GM12873 (cell line): ENCODE measurements around the gene RSF1.

Source experiments
- TF ChIP-seq, protein P1 (sequence below): IDR thresholded peaks from 2 replicates; pipeline ENCODE4 v1.5.1; 2012; ENCODE audit warnings: low read depth, mild to moderate bottlenecking, moderate library complexity, low read length, control low read depth; ENCODE audit not compliant: insufficient read depth; ENCODE audit errors: missing control alignments

RSF1 gene

DNA sequence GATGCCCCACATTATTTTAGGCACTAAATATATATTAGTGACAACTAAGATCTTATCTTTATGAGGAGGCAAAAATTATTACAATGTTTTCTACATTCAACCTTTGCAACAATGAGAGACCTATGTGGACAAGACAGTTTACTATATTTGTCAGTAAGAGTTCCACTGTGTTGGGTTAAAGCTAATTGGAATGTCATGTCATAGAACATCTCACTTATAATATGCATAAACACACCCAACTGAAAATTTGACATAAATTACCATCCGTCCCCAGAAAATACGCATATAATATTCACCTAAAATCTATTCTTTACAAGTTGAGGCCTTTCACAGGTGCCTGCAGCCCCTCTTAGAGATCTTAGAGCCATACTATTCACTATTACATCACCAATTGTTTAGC, 84.0 kb downstream of the RSF1 start:
- TF ChIP-seq, protein P1, sequence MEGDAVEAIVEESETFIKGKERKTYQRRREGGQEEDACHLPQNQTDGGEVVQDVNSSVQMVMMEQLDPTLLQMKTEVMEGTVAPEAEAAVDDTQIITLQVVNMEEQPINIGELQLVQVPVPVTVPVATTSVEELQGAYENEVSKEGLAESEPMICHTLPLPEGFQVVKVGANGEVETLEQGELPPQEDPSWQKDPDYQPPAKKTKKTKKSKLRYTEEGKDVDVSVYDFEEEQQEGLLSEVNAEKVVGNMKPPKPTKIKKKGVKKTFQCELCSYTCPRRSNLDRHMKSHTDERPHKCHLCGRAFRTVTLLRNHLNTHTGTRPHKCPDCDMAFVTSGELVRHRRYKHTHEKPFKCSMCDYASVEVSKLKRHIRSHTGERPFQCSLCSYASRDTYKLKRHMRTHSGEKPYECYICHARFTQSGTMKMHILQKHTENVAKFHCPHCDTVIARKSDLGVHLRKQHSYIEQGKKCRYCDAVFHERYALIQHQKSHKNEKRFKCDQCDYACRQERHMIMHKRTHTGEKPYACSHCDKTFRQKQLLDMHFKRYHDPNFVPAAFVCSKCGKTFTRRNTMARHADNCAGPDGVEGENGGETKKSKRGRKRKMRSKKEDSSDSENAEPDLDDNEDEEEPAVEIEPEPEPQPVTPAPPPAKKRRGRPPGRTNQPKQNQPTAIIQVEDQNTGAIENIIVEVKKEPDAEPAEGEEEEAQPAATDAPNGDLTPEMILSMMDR = no peak

DNA sequence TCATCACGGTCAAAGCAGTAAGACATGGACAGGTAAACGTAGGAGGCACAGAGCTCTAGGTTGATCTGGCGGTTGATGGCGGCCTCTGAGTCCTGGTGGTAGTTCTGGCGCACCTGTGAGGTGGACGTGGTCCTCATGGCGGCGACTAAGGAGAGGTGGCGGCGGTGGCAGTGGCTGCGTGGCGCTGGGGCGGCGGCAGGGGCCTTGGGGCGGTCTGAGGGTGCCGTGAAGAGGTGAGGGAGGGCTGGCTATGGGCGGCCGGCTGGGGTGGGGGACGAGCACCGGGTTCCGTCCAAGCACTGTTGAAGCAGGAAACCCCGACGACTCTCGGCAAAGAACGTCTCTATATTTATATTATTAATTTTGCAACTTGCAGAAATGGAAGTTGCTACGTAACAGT, 85.6 kb downstream of the RSF1 start:
- TF ChIP-seq, protein P1 = no peak

DNA sequence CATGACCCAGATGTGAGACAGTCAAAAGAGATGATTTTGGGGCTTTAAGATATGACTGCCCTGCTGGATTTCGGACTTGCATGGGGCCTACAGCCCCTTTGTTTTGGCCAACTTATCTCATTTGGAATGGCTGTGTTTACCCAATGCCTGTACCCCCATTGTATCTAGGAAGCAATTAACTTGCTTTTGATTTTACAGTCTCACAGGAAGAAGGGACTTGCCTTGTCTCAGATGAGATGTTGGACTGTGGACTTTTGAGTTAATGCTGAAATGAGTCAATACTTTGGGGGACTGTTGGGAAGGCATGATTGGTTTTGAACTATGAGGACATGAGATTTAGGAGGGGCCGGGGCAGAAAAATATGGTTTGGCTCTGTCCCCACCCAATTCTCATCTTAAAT, 88.4 kb downstream of the RSF1 start:
- TF ChIP-seq, protein P1 = no peak

DNA sequence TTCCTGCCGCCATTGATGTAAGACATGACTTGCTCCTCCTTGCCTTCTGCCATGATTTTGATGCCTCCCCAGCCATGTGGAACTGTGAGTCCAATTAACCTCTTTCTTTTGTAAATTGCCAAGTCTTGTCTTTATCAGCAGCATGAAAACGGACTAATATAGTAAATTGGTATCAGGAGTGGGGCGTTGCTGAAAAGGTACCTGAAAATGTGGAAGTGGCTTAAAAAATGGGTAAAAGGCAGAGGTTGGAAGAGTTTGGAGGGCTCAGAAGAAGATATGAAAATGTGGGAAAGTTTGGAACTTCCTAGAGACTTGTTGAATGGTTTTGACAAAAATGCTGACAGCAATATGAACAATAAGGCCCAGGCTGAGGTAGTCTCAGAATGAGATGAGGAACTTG, 89.7 kb downstream of the RSF1 start:
- TF ChIP-seq, protein P1 = no peak

DNA sequence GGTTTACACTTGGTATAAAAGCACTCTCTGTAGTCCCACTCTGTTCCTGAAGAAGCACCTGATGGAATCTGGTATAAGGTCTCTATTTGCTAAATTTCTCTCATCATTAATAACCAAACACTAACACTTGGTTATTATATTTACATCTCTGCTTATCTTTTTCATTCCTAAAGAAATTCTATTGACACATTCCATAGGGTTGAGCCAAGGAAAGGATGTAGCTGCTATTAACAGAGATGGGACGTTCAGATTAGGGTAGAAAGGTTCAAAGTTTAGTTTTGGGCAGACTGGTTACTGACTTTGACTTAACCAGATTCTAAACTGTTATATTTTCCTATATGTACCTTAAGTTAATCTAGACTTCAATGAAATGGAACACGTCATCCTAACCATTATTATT, 91.5 kb downstream of the RSF1 start:
- TF ChIP-seq, protein P1 = no peak

DNA sequence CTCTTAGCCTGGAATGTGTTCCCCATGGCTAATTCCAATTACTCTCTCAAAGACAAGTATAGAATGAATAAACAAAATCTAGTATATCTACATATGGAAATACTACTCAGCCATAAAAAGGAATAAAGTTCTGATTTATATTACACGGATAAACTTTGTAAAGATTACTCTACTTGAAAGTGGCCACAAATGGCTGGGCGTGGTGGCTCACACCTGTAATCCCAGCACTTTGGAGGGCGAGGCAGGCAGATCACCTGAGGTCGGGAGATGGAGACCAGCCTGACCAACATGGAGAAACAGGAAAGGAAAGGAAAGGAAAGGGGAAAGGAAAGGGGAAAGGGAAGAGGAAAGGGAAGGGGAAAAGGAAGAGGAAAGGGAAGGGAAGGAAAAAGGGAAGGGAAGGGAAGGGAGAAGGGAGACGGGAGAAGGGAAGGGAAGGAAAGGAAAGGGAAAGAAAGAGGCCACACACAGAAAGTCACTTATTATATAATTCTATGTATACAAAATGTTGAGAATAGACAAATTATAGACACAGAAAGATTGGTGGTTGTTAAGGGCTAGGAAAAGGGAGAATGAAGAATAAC, 92.2 kb downstream of the RSF1 start:
- TF ChIP-seq, protein P1 = no peak

DNA sequence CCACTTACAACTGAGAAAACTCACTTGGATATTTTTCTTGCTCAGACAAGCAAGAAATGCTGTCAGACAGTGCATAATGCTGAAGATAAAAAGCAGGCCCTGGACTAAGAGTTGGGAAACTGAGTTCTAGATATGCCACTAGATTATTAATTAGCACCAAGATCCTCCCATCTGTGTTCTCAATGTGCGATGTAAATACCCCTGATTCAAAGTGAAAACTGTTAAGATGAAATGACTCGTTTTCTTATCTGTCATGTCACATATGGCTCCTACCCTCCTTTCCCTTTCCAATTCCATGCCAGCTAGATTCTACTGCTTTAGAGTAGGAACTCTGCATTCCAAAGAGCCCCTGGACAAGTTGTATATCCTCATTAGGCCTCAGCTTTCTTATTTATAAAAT, 94.0 kb downstream of the RSF1 start:
- TF ChIP-seq, protein P1 = no peak

DNA sequence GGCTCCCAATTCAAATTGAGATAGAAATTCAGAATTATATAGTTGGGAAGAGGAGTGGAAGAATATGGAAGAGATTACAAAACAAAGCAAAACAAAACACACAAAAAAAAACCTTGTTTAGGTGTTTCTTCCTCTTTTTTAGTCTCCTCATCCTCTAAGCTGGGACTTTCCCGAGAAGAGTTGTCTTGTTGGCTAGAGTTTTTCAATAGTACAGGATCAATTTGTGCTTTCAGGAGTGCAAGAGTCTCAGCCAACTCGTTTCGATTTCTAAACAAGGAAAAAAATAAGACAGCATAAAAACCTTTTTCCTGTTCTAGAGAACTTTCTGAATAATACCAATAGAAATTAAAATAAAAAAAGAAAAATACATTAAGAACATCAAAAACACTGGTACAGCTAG, 95.1 kb downstream of the RSF1 start:
- TF ChIP-seq, protein P1 = no peak
